ENCODE results near the gene KNDC1. TPM values are rescaled to one million over a fixed set of nuclear protein-coding genes. Genes with fewer than 3 reads are reported as not detected.

Gene KNDC1
- polyA plus RNA-seq, 3 donors from 2014 or later = not detected

GRCh38 chr10:133177380-133178157 is 17.6 kb downstream of the KNDC1 start:
- DNase-seq = no peak
- Mint-ChIP-seq H3K27me3 (ENCODE audit: low read depth in 3 of 3) (peaks cover 5 to 10% (median 6%) of the 10 kb centered on the region in 3 donors), H3K4me3 (no peak overlapping the region), H3K27ac (peak overlapping the region in 3 of 6 donors; percentile 12 to 36 (median 17)), H3K36me3 (no peaks in the 10 kb centered on the region), H3K9me3 (peaks cover 0 to 3% (median 0%) of the 10 kb centered on the region in 6 donors), H3K4me1 (no peaks in the 10 kb centered on the region)

- Mint-ChIP-seq H3K27me3 (ENCODE audit: low read depth in 3 of 3) (peaks cover 3 to 6% (median 5%) of the 10 kb centered on the region in 3 donors), H3K4me3 (no peak overlapping the region), H3K36me3 (no peaks in the 10 kb centered on the region), H3K4me1 (no peaks in the 10 kb centered on the region), H3K9me3 (peaks cover 0 to 3% (median 0%) of the 10 kb centered on the region in 6 donors), H3K27ac (no peak overlapping the region)
- no peak for DNase-seq
These were observed 18.5 kb downstream of the KNDC1 start for GRCh38 chr10:133178357-133179127.

- H3K4me3 Mint-ChIP-seq = no peak overlapping the region
- H3K36me3 Mint-ChIP-seq = no peaks in the 10 kb centered on the region
- peaks cover 0 to 3% (median 0%) of the 10 kb centered on the region in 6 donors for H3K9me3 Mint-ChIP-seq
- H3K27ac Mint-ChIP-seq = no peak overlapping the region
- no peaks in the 10 kb centered on the region for H3K4me1 Mint-ChIP-seq
- H3K27me3 Mint-ChIP-seq (ENCODE audit: low read depth in 3 of 3) = peaks cover 3 to 6% (median 5%) of the 10 kb centered on the region in 3 donors
- DNase-seq = no peak
These were observed 19.1 kb downstream of the KNDC1 start for GRCh38 chr10:133179128-133179520.

DNA sequence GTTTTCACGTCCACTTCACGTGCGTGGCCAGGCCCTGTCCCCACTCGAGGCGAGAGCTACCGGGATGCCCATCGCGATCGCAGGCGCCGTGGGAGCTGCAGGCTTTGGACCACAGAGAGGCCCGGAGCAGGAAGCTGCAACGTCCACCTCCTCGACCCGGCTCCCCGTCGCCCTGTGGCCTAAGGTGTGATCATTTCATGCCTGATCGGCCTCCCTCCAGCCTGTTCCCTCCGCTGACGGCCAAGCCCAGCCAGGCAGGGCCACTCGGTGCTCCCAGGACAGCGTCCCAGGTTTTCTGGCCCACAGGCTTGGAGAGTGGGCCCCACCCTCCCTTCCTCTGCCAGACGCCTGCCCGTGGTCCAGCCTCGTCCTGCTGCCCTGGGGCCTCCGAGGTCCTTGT is 19.6 kb downstream of the KNDC1 start:
- no peaks in the 10 kb centered on the region for H3K36me3 Mint-ChIP-seq
- peaks cover 0 to 2% (median 0%) of the 10 kb centered on the region in 6 donors for H3K9me3 Mint-ChIP-seq
- H3K27me3 Mint-ChIP-seq (ENCODE audit: low read depth in 3 of 3) = peaks cover under 1 to 6% (median 5%) of the 10 kb centered on the region in 3 donors
- no peak for DNase-seq
- no peak overlapping the region for H3K4me3 Mint-ChIP-seq
- H3K27ac Mint-ChIP-seq = no peak overlapping the region
- H3K4me1 Mint-ChIP-seq = no peaks in the 10 kb centered on the region

DNA sequence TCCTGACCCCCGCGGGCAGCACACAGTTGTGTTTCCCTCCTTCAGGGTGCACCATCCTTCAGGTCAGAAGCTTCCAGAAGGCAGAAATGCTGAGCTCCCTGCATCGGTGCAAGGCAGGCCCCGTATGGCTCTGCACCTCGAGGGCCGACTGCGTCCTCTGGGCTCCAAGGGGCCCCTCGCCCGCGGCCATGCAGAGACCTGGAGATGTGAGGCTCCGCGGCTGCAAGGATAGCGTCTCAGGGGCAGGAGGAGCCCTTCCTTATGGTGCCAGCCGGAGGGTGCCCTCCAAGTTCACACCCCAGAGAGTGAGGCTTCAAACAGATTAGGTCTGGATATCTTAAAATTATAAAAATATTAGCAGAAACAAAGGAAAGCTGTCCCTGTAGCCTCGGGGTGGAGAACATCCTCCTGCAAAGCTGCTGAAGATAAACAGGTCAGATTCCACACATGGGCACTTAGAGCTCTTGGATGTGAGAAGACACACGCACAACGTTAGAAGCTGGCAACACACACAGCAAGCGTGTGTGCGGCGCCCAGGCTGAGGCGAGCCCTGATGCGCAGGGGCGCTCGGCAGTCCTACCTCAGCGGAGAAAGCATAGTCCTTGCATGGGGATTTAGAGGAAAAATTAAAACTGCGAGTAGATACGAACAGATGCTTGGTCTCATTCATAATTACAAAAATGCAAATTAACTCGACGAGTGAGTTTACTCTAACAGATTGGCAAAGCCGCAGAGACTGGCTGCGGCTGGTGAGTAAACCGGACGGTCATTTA is 20.4 kb downstream of the KNDC1 start:
- no peaks in the 10 kb centered on the region for H3K4me1 Mint-ChIP-seq
- peaks cover 0 to 5% (median 3%) of the 10 kb centered on the region in 3 donors for H3K27me3 Mint-ChIP-seq (ENCODE audit: low read depth in 3 of 3)

GRCh38 chr10:133180965-133181639 is 21.1 kb downstream of the KNDC1 start:
- H3K36me3 Mint-ChIP-seq = no peaks in the 10 kb centered on the region
- H3K9me3 Mint-ChIP-seq = peaks cover 0 to 2% (median 0%) of the 10 kb centered on the region in 6 donors
- peaks cover 0 to 5% (median 3%) of the 10 kb centered on the region in 3 donors for H3K27me3 Mint-ChIP-seq (ENCODE audit: low read depth in 3 of 3)
- no peak for DNase-seq
- H3K4me1 Mint-ChIP-seq = no peaks in the 10 kb centered on the region
- H3K27ac Mint-ChIP-seq = no peak overlapping the region
- H3K4me3 Mint-ChIP-seq = no peak overlapping the region

More for the DNA sequence above, 20.4 kb downstream of the KNDC1 start:
- DNase-seq = no peak
- Mint-ChIP-seq H3K27ac (no peak overlapping the region), H3K4me3 (no peak overlapping the region), H3K36me3 (no peaks in the 10 kb centered on the region), H3K9me3 (peaks cover 0 to 2% (median 0%) of the 10 kb centered on the region in 6 donors)

DNA sequence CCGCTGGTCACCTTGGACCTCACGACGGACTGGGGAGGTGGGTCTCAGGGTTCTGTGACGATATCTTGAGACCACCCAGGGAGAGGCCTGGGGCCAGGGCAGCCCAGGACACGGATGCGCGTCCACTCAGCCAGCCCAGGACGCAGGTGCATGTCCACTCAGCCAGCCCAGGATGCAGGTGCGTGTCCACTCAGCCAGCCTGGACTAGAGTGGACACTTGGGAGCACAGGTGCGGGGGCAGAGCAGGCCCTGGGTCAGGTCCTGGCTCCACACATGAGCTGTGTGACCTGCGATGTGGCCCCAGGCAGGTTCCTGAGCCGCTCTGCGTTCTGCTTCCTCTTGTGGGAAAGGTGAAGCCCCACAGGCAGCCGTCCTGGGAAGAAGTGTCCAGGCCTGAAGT is 22.2 kb downstream of the KNDC1 start:
- Mint-ChIP-seq H3K4me1 (no peaks in the 10 kb centered on the region), H3K9me3 (no peaks in the 10 kb centered on the region), H3K27me3 (ENCODE audit: low read depth in 3 of 3) (peaks cover 0 to 5% (median 3%) of the 10 kb centered on the region in 3 donors), H3K27ac (no peak overlapping the region), H3K36me3 (no peaks in the 10 kb centered on the region), H3K4me3 (no peak overlapping the region)
- DNase-seq = no peak

DNA sequence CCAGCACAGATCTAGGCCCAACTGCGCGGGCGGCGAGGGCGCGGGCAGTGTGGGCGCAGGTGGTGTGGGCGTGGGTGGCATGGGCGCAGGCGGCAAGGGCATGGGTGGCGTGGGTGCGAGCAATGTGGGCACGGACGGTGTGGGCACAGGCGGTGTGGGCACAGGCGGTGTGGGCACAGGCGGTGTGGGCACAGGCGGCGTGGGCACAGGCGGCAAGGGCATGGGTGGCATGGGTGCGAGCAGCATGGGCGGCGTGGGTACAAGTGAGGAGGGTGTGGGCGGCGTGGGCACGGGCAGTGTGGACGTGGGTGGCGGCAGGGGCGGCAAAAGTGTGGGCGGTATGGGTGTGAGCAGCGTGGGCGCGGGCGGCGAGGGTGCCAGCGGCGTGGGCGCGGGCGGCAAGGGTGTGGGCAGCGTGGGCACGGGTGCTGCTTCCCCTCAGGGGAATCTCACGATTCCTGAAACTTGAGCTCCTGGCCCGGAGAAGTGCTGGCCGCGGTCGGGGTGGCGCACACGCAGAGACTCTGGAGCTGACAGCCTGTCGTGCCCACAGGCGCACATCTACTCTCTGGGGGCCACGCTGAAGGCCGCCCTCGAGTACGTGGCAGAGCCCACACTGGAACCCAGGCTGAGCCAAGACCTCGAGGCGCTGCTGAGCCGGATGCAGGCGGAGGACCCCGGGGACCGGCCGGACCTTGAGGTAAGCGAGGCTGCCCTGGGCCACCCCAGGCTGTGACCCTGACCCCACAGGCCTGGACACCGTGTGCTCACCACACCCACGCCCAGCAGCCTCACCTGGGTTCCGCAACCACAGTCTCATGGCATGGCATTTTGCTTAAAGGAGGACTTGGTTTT is 23.0 kb downstream of the KNDC1 start:
- no peak for DNase-seq
- H3K36me3 Mint-ChIP-seq = no peaks in the 10 kb centered on the region
- no peak overlapping the region for H3K27ac Mint-ChIP-seq
- H3K4me1 Mint-ChIP-seq = no peaks in the 10 kb centered on the region
- no peaks in the 10 kb centered on the region for H3K9me3 Mint-ChIP-seq
- no peaks in the 10 kb centered on the region for H3K27me3 Mint-ChIP-seq (ENCODE audit: low read depth in 3 of 3)
- no peak overlapping the region for H3K4me3 Mint-ChIP-seq

- no peaks in the 10 kb centered on the region for H3K9me3 Mint-ChIP-seq
- H3K4me1 Mint-ChIP-seq = no peaks in the 10 kb centered on the region
- no peak for DNase-seq
- H3K36me3 Mint-ChIP-seq = no peaks in the 10 kb centered on the region
- H3K27ac Mint-ChIP-seq = no peak overlapping the region
- H3K4me3 Mint-ChIP-seq = no peak overlapping the region
- no peaks in the 10 kb centered on the region for H3K27me3 Mint-ChIP-seq (ENCODE audit: low read depth in 3 of 3)
These were observed 23.8 kb downstream of the KNDC1 start for GRCh38 chr10:133183646-133184378.

DNA sequence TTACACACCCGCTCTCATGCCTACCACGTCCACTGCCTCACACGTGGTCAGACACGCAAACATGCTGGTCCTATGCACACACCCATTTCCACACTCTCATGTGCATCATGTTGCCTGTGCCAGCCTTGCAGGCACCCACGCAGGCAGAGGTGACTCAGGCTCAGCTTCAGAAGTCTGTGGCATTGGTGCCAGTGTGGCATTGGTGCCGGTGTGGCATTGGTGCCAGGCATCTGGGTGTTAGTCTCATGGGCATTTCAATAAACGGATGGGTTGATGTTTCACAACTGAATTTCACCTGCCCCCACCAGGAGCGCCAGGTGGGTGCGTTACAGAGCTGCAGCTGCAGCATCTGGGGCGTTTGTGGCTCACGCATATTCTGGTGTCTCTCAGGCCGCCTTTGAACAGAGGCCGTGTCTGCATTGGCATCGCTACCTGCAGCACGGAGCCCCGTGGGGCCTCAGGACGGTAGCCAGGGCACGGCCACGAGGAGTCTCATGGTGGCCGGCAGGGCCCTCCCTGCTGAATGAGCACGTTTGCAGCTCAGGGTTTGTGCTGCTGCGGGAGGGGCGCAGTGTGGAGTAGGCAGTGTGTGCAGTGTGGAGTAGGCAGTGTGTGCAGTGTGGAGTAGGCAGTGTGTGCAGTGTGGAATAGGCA is 24.7 kb downstream of the KNDC1 start:
- H3K36me3 Mint-ChIP-seq = no peaks in the 10 kb centered on the region
- H3K27me3 Mint-ChIP-seq (ENCODE audit: low read depth in 3 of 3) = no peaks in the 10 kb centered on the region
- H3K27ac Mint-ChIP-seq = peak overlapping the region in 1 of 6 donors; percentile 69
- no peaks in the 10 kb centered on the region for H3K9me3 Mint-ChIP-seq
- H3K4me1 Mint-ChIP-seq = no peaks in the 10 kb centered on the region
- no peak for DNase-seq
- H3K4me3 Mint-ChIP-seq = no peak overlapping the region

- Mint-ChIP-seq H3K36me3 (no peaks in the 10 kb centered on the region), H3K27ac (no peak overlapping the region), H3K4me1 (no peaks in the 10 kb centered on the region), H3K27me3 (ENCODE audit: low read depth in 3 of 3) (no peaks in the 10 kb centered on the region), H3K9me3 (no peaks in the 10 kb centered on the region), H3K4me3 (no peak overlapping the region)
- DNase-seq = no peak
These were observed 25.4 kb downstream of the KNDC1 start for GRCh38 chr10:133185421-133185820.

DNA sequence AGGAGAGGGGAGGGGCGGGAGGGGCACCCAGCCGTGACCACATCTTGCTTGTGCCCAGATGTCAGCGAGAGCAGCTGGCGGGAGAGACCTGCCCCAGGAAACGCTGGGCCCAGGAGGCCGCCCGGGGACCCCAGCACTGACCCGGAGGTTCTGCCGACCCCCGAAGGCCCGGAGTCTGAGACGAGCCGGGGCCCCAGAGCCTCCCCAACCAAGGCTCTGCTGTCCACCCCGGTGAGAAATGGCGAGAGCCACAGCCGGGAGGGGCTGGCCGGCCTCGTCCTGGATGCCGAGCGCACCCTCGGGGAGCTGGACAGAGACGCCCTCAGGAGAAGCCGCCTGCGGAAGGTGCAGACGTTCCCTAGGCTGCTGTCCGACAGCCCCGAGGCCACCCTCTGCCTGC is 25.9 kb downstream of the KNDC1 start:
- H3K36me3 Mint-ChIP-seq = no peaks in the 10 kb centered on the region
- H3K9me3 Mint-ChIP-seq = no peaks in the 10 kb centered on the region
- H3K27me3 Mint-ChIP-seq (ENCODE audit: low read depth in 3 of 3) = no peaks in the 10 kb centered on the region
- DNase-seq = no peak
- H3K4me1 Mint-ChIP-seq = no peaks in the 10 kb centered on the region
- no peak overlapping the region for H3K27ac Mint-ChIP-seq
- H3K4me3 Mint-ChIP-seq = no peak overlapping the region
